ENCODE data around the gene CRB1.

DNA sequence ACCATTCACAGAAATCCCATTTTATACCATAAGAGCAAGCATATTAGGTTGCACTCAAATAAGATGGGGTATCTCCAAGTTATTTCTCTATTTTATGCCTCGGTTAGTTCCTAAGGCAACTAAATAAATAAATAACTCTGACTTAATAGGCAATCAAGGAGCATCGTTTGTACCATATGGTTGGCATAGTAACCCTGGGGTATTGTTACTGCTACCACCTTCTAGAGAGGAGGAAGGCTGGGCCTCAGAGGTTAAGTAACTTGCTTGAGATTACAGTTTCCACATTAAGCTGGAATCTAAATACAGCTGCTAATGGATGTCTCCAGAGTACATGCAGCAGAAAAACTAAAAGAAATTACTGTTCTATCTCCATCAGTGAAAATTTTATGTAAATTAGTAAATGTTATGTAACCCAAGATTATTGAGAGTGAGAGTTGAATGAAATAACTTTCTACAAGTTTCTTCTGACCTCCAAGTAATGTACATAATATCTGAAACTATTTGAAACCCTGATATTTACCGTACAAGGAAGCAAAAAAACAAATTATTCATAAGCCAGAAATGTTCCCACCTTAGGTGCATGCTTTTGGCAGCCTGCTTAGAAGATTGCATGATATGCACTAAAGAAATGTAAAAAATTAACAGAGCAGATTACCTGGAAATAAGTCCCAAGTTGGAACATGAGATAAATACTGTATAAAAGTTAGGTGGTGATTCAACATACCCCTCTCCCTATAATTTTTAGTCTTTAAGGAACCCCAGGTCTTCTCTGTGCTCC lies 127.0 kb downstream of the CRB1 start:
- TF ChIP-seq EZH2 (IDR thresholded peaks at IDR 0.05; ENCODE audit: low read depth, low read length, severe bottlenecking) (no peak), POLR2A (IDR thresholded peaks at IDR 0.05; ENCODE audit: control extremely low read depth in 1 of 2, low read depth in 2 of 2, low read length in 2 of 2) (no peak), CHD2 (IDR thresholded peaks at IDR 0.05; ENCODE audit: low read length) (no peak), SP1 (IDR thresholded peaks at IDR 0.05; ENCODE audit: low read depth, low read length) (no peak), NANOG (IDR thresholded peaks at IDR 0.05; ENCODE audit: insufficient read depth, low read depth, low read length, poor library complexity, severe bottlenecking) (no peak), ZNF274 (IDR thresholded peaks at IDR 0.05; ENCODE audit: borderline replicate concordance, extremely low read depth, low read length) (no peak)
- TF ChIP-seq, protein P1, sequence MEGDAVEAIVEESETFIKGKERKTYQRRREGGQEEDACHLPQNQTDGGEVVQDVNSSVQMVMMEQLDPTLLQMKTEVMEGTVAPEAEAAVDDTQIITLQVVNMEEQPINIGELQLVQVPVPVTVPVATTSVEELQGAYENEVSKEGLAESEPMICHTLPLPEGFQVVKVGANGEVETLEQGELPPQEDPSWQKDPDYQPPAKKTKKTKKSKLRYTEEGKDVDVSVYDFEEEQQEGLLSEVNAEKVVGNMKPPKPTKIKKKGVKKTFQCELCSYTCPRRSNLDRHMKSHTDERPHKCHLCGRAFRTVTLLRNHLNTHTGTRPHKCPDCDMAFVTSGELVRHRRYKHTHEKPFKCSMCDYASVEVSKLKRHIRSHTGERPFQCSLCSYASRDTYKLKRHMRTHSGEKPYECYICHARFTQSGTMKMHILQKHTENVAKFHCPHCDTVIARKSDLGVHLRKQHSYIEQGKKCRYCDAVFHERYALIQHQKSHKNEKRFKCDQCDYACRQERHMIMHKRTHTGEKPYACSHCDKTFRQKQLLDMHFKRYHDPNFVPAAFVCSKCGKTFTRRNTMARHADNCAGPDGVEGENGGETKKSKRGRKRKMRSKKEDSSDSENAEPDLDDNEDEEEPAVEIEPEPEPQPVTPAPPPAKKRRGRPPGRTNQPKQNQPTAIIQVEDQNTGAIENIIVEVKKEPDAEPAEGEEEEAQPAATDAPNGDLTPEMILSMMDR (IDR thresholded peaks at IDR 0.05; ENCODE audit: control extremely low read depth in 1 of 3, insufficient read depth in 1 of 3, low read depth in 1 of 3, low read length in 3 of 3) = no peak
